OCI-LY3 (cell line): ENCODE data around the gene OR5V1.
"Not testable (repeated sequence)": the region's sequence is repeated elsewhere in the genome, so short reads cannot be mapped to it uniquely, and the experiment has no call there.

Experiments
- H2AFZ ChIP-seq: fragments of 200-600, 300-600 bp; shearing (Covaris generic); 2 replicates; pipeline ENCODE4 v1.6.0; 2014; ENCODE audit warnings: antibody characterized with exemption, low read depth, low read length
- H3K27ac ChIP-seq: fragments of 200-600, 300-600 bp; sonication (generic); 2 replicates; pipeline ENCODE4 v1.5.1; 2014; ENCODE audit warnings: mild to moderate bottlenecking, low read length, moderate library complexity, mixed read lengths
- H3K27me3 ChIP-seq: fragments of 200-600, 300-600 bp; sonication (generic); 2 replicates; pipeline ENCODE4 v1.6.1; 2014; ENCODE audit warnings: low read depth, low read length, mixed read lengths
- H3K36me3 ChIP-seq: fragments of 200-600, 300-600 bp; sonication (generic); replicated peaks from 2 replicates; pipeline ENCODE3; 2014; ENCODE audit warnings: low read depth, low read length, mixed read lengths
- H3K4me1 ChIP-seq: fragments of 300-600, 200-600 bp; sonication (generic); 2 replicates; pipeline ENCODE4 v1.6.1; 2014; ENCODE audit warnings: low read length, mixed read lengths
- H3K4me2 ChIP-seq: fragments of 200-600, 300-600 bp; sonication (generic); 2 replicates; pipeline ENCODE4 v1.6.1; 2014; ENCODE audit warnings: low read length, mixed read lengths
- H3K4me3 ChIP-seq: fragments of 300-600, 200-600 bp; sonication (generic); 2 replicates; pipeline ENCODE4 v1.5.1; 2014; ENCODE audit warnings: antibody characterized with exemption, mild to moderate bottlenecking, low read length, moderate library complexity
- H3K79me2 ChIP-seq: fragments of 300-600, 200-600 bp; shearing (Covaris generic); 2 replicates; pipeline ENCODE4 v1.6.1; 2014; ENCODE audit warnings: mild to moderate bottlenecking, low read length, mixed read lengths
- H3K9ac ChIP-seq: fragments of 300-600, 200-600 bp; shearing (Covaris generic); 2 replicates; pipeline ENCODE4 v1.6.0; 2014; ENCODE audit warnings: mild to moderate bottlenecking, low read length, moderate library complexity
- H3K9me3 ChIP-seq: fragments of 200-600, 300-600 bp; shearing (Covaris generic); 2 replicates; pipeline ENCODE4 v1.6.1; 2014; ENCODE audit warnings: low read length, mixed read lengths; ENCODE audit not compliant: insufficient read depth
- H4K20me1 ChIP-seq: fragments of 200-600, 300-600 bp; sonication (generic); 2 replicates; pipeline ENCODE4 v1.6.1; 2016; ENCODE audit warnings: low read length, mixed read lengths; ENCODE audit not compliant: insufficient read depth
- CTCF ChIP-seq: fragments of 200-600, 300-600 bp; sonication (generic); IDR thresholded peaks from 2 replicates; pipeline ENCODE4 v1.5.1; 2014; ENCODE audit warnings: antibody characterized with exemption, low read length, low read depth
- EZH2phosphoT487 ChIP-seq: fragments of 200-600 bp; shearing (Covaris generic); IDR thresholded peaks from 2 replicates; pipeline ENCODE4 v1.6.1; 2018; ENCODE audit warnings: antibody characterized with exemption, mixed run types, low read depth

Gene OR5V1

GRCh38 chr6:29355603-29356002 lies 13.1 kb downstream of the OR5V1 start:
- TF ChIP-seq EZH2phosphoT487 (no peak), CTCF (no peak)
- H3K4me2 ChIP-seq = no peak overlapping the region
- no peaks in the 10 kb centered on the region for H3K36me3 ChIP-seq

GRCh38 chr6:29354980-29355379 lies 13.7 kb downstream of the OR5V1 start:
- Histone ChIP-seq H3K9me3 (no peaks in the 10 kb centered on the region), H3K36me3 (no peaks in the 10 kb centered on the region)

More at GRCh38 chr6:29355603-29356002, 13.1 kb downstream of the OR5V1 start:
- Histone ChIP-seq H3K27ac (no peak overlapping the region), H3K9ac (no peak overlapping the region), H3K9me3 (no peaks in the 10 kb centered on the region), H3K4me3 (no peak overlapping the region), H3K79me2 (no peaks in the 10 kb centered on the region), H3K27me3 (no peaks in the 10 kb centered on the region), H2AFZ (no peak overlapping the region), H3K4me1 (no peaks in the 10 kb centered on the region), H4K20me1 (no peaks in the 10 kb centered on the region)

GRCh38 chr6:29349348-29349747 lies 19.3 kb downstream of the OR5V1 start:
- not testable (repeated sequence) for H3K79me2 ChIP-seq, H3K4me3 ChIP-seq, H3K27me3 ChIP-seq, H3K9me3 ChIP-seq, H4K20me1 ChIP-seq, H2AFZ ChIP-seq, H3K27ac ChIP-seq, H3K4me1 ChIP-seq, H3K36me3 ChIP-seq, H3K9ac ChIP-seq, H3K4me2 ChIP-seq

More at GRCh38 chr6:29354980-29355379, 13.7 kb downstream of the OR5V1 start:
- Histone ChIP-seq H4K20me1 (no peaks in the 10 kb centered on the region), H3K4me2 (no peak overlapping the region), H3K27me3 (no peaks in the 10 kb centered on the region), H3K4me3 (no peak overlapping the region), H3K79me2 (no peaks in the 10 kb centered on the region), H2AFZ (no peak overlapping the region), H3K27ac (no peak overlapping the region), H3K9ac (no peak overlapping the region), H3K4me1 (no peaks in the 10 kb centered on the region)
- TF ChIP-seq EZH2phosphoT487 (no peak), CTCF (no peak)

GRCh38 chr6:29345380-29345779 lies 23.3 kb downstream of the OR5V1 start:
- Histone ChIP-seq H3K4me3 (no peak overlapping the region), H3K36me3 (no peaks in the 10 kb centered on the region), H3K79me2 (no peaks in the 10 kb centered on the region), H3K9ac (no peak overlapping the region), H3K27ac (no peak overlapping the region), H3K4me1 (no peaks in the 10 kb centered on the region), H4K20me1 (no peaks in the 10 kb centered on the region), H2AFZ (no peak overlapping the region), H3K9me3 (no peaks in the 10 kb centered on the region), H3K27me3 (no peaks in the 10 kb centered on the region), H3K4me2 (no peak overlapping the region)
- no peak for TF ChIP-seq CTCF
- no peak for TF ChIP-seq EZH2phosphoT487

GRCh38 chr6:29336269-29336668 lies 32.4 kb downstream of the OR5V1 start:
- no peaks in the 10 kb centered on the region for H3K9me3 ChIP-seq
- no peak for TF ChIP-seq CTCF
- TF ChIP-seq EZH2phosphoT487 = no peak
- no peak overlapping the region for H3K27ac ChIP-seq
- no peaks in the 10 kb centered on the region for H4K20me1 ChIP-seq
- no peaks in the 10 kb centered on the region for H3K79me2 ChIP-seq
- H3K4me1 ChIP-seq = no peaks in the 10 kb centered on the region
- no peak overlapping the region for H3K4me3 ChIP-seq
- no peak overlapping the region for H2AFZ ChIP-seq
- H3K27me3 ChIP-seq = no peaks in the 10 kb centered on the region
- H3K9ac ChIP-seq = no peak overlapping the region
- no peaks in the 10 kb centered on the region for H3K36me3 ChIP-seq
- H3K4me2 ChIP-seq = no peak overlapping the region
